Liver (tissue), 9 donors: Measurements from ENCODE around the gene ERN1. TPM values are rescaled to one million over a fixed set of nuclear protein-coding genes. Genes with fewer than 3 reads are reported as not detected.

ENCODE experiments used
- DNase-seq: peaks from one replicate; pipeline ENCODE4 v3.0.0-alpha.2; 2017; ENCODE audit warnings: low spot score
- H3K27ac ChIP-seq, 2 donors: one replicate each; pipeline ENCODE4 v1.7.0; 2013; ENCODE audit warnings: inconsistent platforms in 2 of 2, low read length in 2 of 2, control low read depth in 1 of 2, low read depth in 1 of 2, mild to moderate bottlenecking in 1 of 2
- H3K27me3 ChIP-seq, 4 donors: one replicate each; pipeline versions ENCODE4 v1.6.1 to v1.7.0; 2013; ENCODE audit warnings: low read length in 3 of 4, inconsistent platforms in 1 of 4, mild to moderate bottlenecking in 1 of 4, moderate library complexity in 1 of 4; ENCODE audit not compliant: control insufficient read depth in 4 of 4, insufficient read depth in 4 of 4
- H3K36me3 ChIP-seq, 4 donors: one replicate each; pipeline versions ENCODE4 v1.6.1 to v1.7.0; 2013; ENCODE audit warnings: low read length in 3 of 4, mild to moderate bottlenecking in 3 of 4, low read depth in 1 of 4, moderate library complexity in 1 of 4; ENCODE audit not compliant: control insufficient read depth in 4 of 4, insufficient read depth in 3 of 4
- H3K4me1 ChIP-seq, 4 donors: one replicate each; pipeline versions ENCODE4 v1.6.1 to v1.7.0; 2013; ENCODE audit warnings: low read length in 3 of 4, mild to moderate bottlenecking in 3 of 4, moderate library complexity in 1 of 4; ENCODE audit not compliant: control insufficient read depth in 4 of 4, insufficient read depth in 4 of 4
- H3K4me3 ChIP-seq, 3 donors: one replicate each; pipeline versions ENCODE4 v1.6.1 to v1.7.0; 2013; ENCODE audit warnings: low read length in 3 of 3, control low read depth in 1 of 3, low read depth in 1 of 3, mild to moderate bottlenecking in 1 of 3
- H3K9ac ChIP-seq, 2 donors: one replicate each; pipeline ENCODE4 v1.7.0; 2013; ENCODE audit warnings: low read length in 2 of 2, mild to moderate bottlenecking in 2 of 2, moderate library complexity in 2 of 2, control low read depth in 1 of 2, low read depth in 1 of 2
- H3K9me3 ChIP-seq, 4 donors: one replicate each; pipeline versions ENCODE4 v1.6.1 to v1.7.0; 2013; ENCODE audit warnings: low read length in 3 of 4; ENCODE audit not compliant: control insufficient read depth in 4 of 4
- CTCF ChIP-seq: fragments of 150-350 bp; IDR thresholded peaks from 2 replicates; pipeline ENCODE4 v1.5.1; 2017; ENCODE audit warnings: improper control_type of control experiment, low read depth, low read length; ENCODE audit not compliant: missing input control
- EGR1 ChIP-seq, 2 donors: IDR thresholded peaks; 2 replicates each; pipeline ENCODE4 v1.6.1; 2016 to 2018; ENCODE audit warnings: antibody characterized with exemption in 2 of 2, low read depth in 2 of 2
- FOXA1 ChIP-seq: IDR thresholded peaks from 2 replicates; pipeline ENCODE4 v1.6.1; 2016; ENCODE audit warnings: antibody characterized with exemption
- FOXA2 ChIP-seq: IDR thresholded peaks from 2 replicates; pipeline ENCODE4 v1.6.1; 2016; ENCODE audit warnings: antibody characterized with exemption
- GABPA ChIP-seq, 2 donors: IDR thresholded peaks in 1 of 2; conservative IDR thresholded peaks in 1 of 2; 2 replicates each; pipeline ENCODE4 v1.6.1; 2016; ENCODE audit warnings: antibody characterized with exemption in 2 of 2, mild to moderate bottlenecking in 1 of 2, moderate library complexity in 1 of 2
- HNF4A ChIP-seq, 2 donors: conservative IDR thresholded peaks; 2 replicates each; pipeline ENCODE4 v1.6.1; 2016; ENCODE audit warnings: antibody characterized with exemption in 2 of 2, mild to moderate bottlenecking in 2 of 2
- HNF4G ChIP-seq: IDR thresholded peaks from 2 replicates; pipeline ENCODE4 v1.6.1; 2016; ENCODE audit warnings: antibody characterized with exemption
- JUND ChIP-seq, 2 donors: IDR thresholded peaks; 2 replicates each; pipeline ENCODE4 v1.6.1; 2016; ENCODE audit warnings: antibody characterized with exemption in 2 of 2
- MAX ChIP-seq: IDR thresholded peaks from 2 replicates; pipeline ENCODE4 v1.6.1; 2016; ENCODE audit warnings: antibody characterized with exemption
- NR2F2 ChIP-seq: IDR thresholded peaks from 2 replicates; pipeline ENCODE4 v1.6.1; 2016; ENCODE audit warnings: antibody characterized with exemption
- RAD21 ChIP-seq, 2 donors: IDR thresholded peaks; 2 replicates each; pipeline ENCODE4 v1.6.1; 2016; ENCODE audit warnings: antibody characterized with exemption in 2 of 2, mild to moderate bottlenecking in 2 of 2
- RXRA ChIP-seq, 2 donors: IDR thresholded peaks; 2 replicates each; pipeline ENCODE4 v1.6.1; 2017 to 2018; ENCODE audit warnings: antibody characterized with exemption in 2 of 2, mild to moderate bottlenecking in 1 of 2
- SP1 ChIP-seq: IDR thresholded peaks from 2 replicates; pipeline ENCODE4 v1.6.1; 2018; ENCODE audit warnings: antibody characterized with exemption, mild to moderate bottlenecking
- TAF1 ChIP-seq: conservative IDR thresholded peaks from 2 replicates; pipeline ENCODE4 v1.6.1; 2016; ENCODE audit warnings: antibody characterized with exemption, mild to moderate bottlenecking
- YY1 ChIP-seq: IDR thresholded peaks from 2 replicates; pipeline ENCODE4 v1.6.1; 2016; ENCODE audit warnings: antibody characterized with exemption, mild to moderate bottlenecking
- WGBS: extraction: QIAGEN DNeasy Blood & Tissue Kit; methylation state at CpG from one replicate; pipeline ENCODE4 v1.1.7; 2013; 5-methylcytosine and 5-hydroxymethylcytosine counted together
- polyA plus RNA-seq, 2 donors: library from polyadenylated mRNA; stranded (reverse) in 1 of 2; unstranded in 1 of 2; fragments of 200-250 nt in 1 of 2; fragments of >200 nt in 1 of 2; fragmentation: Nextera tagmentation in 1 of 2; extraction: Ambion mirVana in 1 of 2; gene quantifications; one replicate each; pipeline versions ENCODE4 v1.2.1 to v1.2.3, GENCODE V29; 2013 to 2015
- total RNA-seq, 2 donors: library from RNA; depleted of rRNA; stranded (reverse); fragments of >200 nt; gene quantifications; one replicate each; pipeline ENCODE4 v1.2.3, GENCODE V29; 2014
- TF ChIP-seq, protein P1 (sequence below): IDR thresholded peaks from 2 replicates; pipeline ENCODE4 v1.6.1; 2016; ENCODE audit warnings: antibody characterized with exemption
- TF ChIP-seq, protein P2 (sequence below): IDR thresholded peaks from 2 replicates; pipeline ENCODE4 v1.6.1; 2016; ENCODE audit warnings: antibody characterized with exemption
- donor health status: healthy.
- donor health status: healthy.
- donor health status: healthy.
- donor health status: healthy.
- donor health status: healthy.

ERN1 gene
- total and polyA plus RNA-seq, 4 donors, result 6.3 to 35.1 (median 14.9) TPM

DNA sequence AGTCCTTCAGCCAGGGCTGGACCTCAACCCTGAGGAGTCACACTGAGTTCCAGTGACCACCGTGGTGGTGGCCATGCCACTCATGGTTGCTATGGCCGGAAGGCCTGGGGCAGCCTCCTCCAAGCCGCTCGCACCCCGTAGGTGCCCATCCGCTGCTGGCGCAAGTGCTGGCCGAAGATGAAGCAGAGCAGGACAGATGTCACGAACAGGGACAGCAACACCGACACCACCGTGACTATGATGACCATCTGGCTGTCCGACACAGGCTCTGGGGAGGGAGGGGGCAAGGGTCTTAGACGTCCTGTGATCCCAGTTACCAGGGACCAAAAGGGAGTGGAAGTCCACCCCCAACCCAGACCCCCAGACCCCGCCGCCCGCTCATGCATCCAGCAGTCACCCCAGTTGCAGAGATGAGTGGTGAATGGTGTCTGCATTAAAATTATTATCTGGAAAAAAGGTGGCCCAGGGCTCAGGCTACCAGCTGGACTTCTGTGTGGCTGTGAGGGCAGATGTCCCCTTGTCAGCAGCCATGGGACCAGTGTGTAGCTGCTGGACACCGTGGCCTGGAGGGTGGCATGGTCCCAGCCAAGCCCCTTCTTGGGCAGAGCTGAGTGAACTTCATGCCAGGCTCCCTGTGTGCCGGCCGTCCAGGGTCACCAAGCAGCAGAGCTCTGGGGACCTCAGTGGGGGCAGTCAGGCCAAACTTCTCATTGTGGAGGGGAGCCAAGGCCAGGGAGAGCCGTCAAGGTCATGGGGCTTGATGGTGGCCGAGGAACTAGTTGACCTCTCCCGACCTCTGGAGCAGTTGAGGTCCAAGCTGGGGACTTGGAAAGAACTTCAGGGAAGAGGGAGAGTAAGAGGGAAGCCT, 127.1 kb downstream of the ERN1 start:
- Histone ChIP-seq H3K27ac (no peak overlapping the region), H3K9me3 (no peaks in the 10 kb centered on the region), H3K27me3 (peaks cover 0 to 2% (median 0%) of the 10 kb centered on the region in 4 donors), H3K4me3 (no peak overlapping the region), H3K4me1 (peaks cover 0 to 12% (median 4%) of the 10 kb centered on the region in 4 donors), H3K36me3 (peaks cover 0 to 3% (median 0%) of the 10 kb centered on the region in 4 donors), H3K9ac (no peak overlapping the region)
- DNase-seq, result no peak
- WGBS, result 91% methylated on average over 22 of the region's 22 CpGs
- TF ChIP-seq SP1, result no peak
- no peak for TF ChIP-seq NR2F2
- no peak for TF ChIP-seq CTCF
- no peak for TF ChIP-seq HNF4A (conservative IDR thresholded peaks at IDR 0.05)
- TF ChIP-seq, protein P1, sequence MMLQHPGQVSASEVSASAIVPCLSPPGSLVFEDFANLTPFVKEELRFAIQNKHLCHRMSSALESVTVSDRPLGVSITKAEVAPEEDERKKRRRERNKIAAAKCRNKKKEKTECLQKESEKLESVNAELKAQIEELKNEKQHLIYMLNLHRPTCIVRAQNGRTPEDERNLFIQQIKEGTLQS, result no peak
- no peak for TF ChIP-seq JUND (IDR thresholded peaks at IDR 0.05)
- TF ChIP-seq, protein P2, sequence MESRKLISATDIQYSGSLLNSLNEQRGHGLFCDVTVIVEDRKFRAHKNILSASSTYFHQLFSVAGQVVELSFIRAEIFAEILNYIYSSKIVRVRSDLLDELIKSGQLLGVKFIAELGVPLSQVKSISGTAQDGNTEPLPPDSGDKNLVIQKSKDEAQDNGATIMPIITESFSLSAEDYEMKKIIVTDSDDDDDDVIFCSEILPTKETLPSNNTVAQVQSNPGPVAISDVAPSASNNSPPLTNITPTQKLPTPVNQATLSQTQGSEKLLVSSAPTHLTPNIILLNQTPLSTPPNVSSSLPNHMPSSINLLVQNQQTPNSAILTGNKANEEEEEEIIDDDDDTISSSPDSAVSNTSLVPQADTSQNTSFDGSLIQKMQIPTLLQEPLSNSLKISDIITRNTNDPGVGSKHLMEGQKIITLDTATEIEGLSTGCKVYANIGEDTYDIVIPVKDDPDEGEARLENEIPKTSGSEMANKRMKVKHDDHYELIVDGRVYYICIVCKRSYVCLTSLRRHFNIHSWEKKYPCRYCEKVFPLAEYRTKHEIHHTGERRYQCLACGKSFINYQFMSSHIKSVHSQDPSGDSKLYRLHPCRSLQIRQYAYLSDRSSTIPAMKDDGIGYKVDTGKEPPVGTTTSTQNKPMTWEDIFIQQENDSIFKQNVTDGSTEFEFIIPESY, result no peak
- TF ChIP-seq RAD21 (IDR thresholded peaks at IDR 0.05), result no peak
- no peak for TF ChIP-seq YY1
- no peak for TF ChIP-seq EGR1 (IDR thresholded peaks at IDR 0.05; ENCODE audit: low read depth in 2 of 2)
- TF ChIP-seq TAF1, result no peak

DNA sequence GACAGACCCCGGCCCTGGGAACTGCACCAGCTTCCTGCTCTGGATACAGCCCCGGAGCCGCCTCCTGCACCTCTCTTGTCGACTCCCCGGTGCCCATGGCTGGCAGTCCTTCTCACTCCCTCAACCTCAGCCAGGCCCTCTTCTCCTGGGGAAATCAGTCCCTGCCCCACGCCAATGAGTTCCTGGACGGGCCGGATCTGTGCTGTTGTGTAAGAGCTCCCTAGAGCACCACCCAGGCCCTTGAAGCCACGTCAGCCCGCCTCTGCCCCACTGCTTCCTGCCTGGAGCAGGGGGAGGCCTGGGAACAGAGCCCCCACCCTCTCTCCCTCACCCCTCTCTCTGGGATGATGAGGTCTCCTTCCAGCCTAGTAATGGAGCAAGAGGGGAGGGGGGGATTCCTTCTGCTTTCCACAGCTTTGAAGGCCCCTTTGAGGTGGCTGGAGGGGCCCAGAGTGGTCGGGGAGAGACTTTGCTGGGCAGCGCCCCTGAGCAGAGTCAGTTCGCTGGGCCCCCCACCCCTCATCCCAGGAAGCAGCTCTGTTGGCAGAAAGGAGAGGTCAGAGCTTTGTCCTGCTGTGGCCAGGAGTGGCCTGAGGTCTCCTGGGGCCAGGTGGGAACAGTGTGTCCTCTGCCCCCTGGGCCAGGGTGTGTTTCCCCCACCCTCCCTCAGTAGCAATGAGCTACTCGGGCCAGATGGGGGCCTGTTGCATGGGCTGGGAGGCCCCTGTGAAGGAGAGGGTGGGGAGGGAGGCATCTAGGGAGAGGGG, 128.0 kb downstream of the ERN1 start:
- WGBS, result 83% methylated on average over 14 of the region's 14 CpGs
- peaks cover 0 to 12% (median 4%) of the 10 kb centered on the region in 4 donors for H3K4me1 ChIP-seq
- DNase-seq, result no peak
- H3K27me3 ChIP-seq, result peaks cover 0 to 2% (median 0%) of the 10 kb centered on the region in 4 donors
- H3K27ac ChIP-seq, result no peak overlapping the region
- peaks cover 0 to 3% (median 0%) of the 10 kb centered on the region in 4 donors for H3K36me3 ChIP-seq
- H3K9ac ChIP-seq, result no peak overlapping the region
- no peak overlapping the region for H3K4me3 ChIP-seq
- TF ChIP-seq FOXA2 (no peak), RXRA (IDR thresholded peaks at IDR 0.05) (no peak), GABPA (IDR thresholded peaks at IDR 0.05 in 1 of 2, conservative IDR thresholded peaks at IDR 0.05 in 1 of 2) (no peak), HNF4G (no peak), NR2F2 (no peak), JUND (IDR thresholded peaks at IDR 0.05) (no peak), FOXA1 (no peak), EGR1 (IDR thresholded peaks at IDR 0.05; ENCODE audit: low read depth in 2 of 2) (no peak), RAD21 (IDR thresholded peaks at IDR 0.05) (no peak), MAX (no peak), CTCF (no peak), TAF1 (no peak)
- TF ChIP-seq, protein P2, result no peak
- H3K9me3 ChIP-seq, result no peaks in the 10 kb centered on the region
